K562 (cell line): ENCODE results near the gene ACSS2. TPM values are rescaled to one million over a fixed set of nuclear protein-coding genes. Genes with fewer than 3 reads are reported as not detected.

Source experiments
- ESRRA ChIP-seq: fragments of 450-650 bp; IDR thresholded peaks from 2 replicates; pipeline ENCODE4 v1.6.1; 2014; ENCODE audit warnings: low read depth, mild to moderate bottlenecking, moderate library complexity, borderline replicate concordance
- FOXA1 ChIP-seq: fragments of 450-650 bp; IDR thresholded peaks from 2 replicates; pipeline ENCODE4 v1.6.1; 2016; ENCODE audit warnings: mild to moderate bottlenecking, borderline replicate concordance
- GMEB1 ChIP-seq: fragments of 250-450 bp; sonication (Bioruptor Pico); IDR thresholded peaks from 2 replicates; pipeline ENCODE4 v1.4.0; 2020; ENCODE audit warnings: mild to moderate bottlenecking
- HNRNPLL ChIP-seq: fragments of 200-400 bp; formaldehyde crosslinking; IDR thresholded peaks from 2 replicates; pipeline ENCODE4 v1.6.1; 2017; ENCODE audit warnings: low read length, low read depth, mild to moderate bottlenecking; ENCODE audit not compliant: poor library complexity, severe bottlenecking
- SNIP1 ChIP-seq: fragments of 450-650 bp; IDR thresholded peaks from 2 replicates; pipeline ENCODE4 v1.7.1; 2017; ENCODE audit warnings: low read depth, mild to moderate bottlenecking
- TSC22D4 ChIP-seq: fragments of 450-650 bp; IDR thresholded peaks from 2 replicates; pipeline ENCODE4 v1.6.1; 2016; ENCODE audit warnings: missing genetic modification characterization, missing biosample characterization, control low read depth
- polyA plus RNA-seq, 8 experiments: library from polyadenylated mRNA; depleted of rRNA in 4 of 8; stranded (reverse) in 5 of 8; unstranded in 3 of 8; fragments of >200 nt; fragmentation: Nextera tagmentation in 2 of 8; fragmentation: Illumina TruSeq in 1 of 8; extraction: Ambion mirVana in 2 of 8; extraction: Trizol in 1 of 8; gene quantifications; 2 replicates each; pipeline versions ENCODE4 v1.2.1 to v1.2.3, GENCODE V29; 2011 to 2014; ENCODE audit warnings: inconsistent platforms in 1 of 8, missing spikeins in 1 of 8
- total RNA-seq, 7 experiments: library from RNA; depleted of rRNA in 6 of 7; stranded (reverse); fragments of >200 nt in 6 of 7; fragmentation: Illumina TruSeq in 2 of 7; extraction: Trizol in 2 of 7; gene quantifications; 2 replicates each; pipeline versions ENCODE4 v1.2.1 to v1.2.3, GENCODE V29; 2011 to 2021; ENCODE audit warnings: low replicate concordance in 1 of 7
- TF ChIP-seq, protein P1 (sequence below), 2 experiments: fragments of 450-650 bp in 1 of 2; IDR thresholded peaks; 2 replicates each; pipeline ENCODE4 v1.6.1; 2011 to 2017; ENCODE audit warnings: low read depth in 2 of 2, antibody characterized with exemption in 1 of 2, borderline replicate concordance in 1 of 2, low read length in 1 of 2, mild to moderate bottlenecking in 1 of 2, mixed read lengths in 1 of 2; ENCODE audit not compliant: control insufficient read depth in 1 of 2

Gene ACSS2
- total and polyA plus RNA-seq, 9 of the 15 experiments (the other 6 are each of a cell fraction or from before 2014, with no cell fraction given) = 21.9 to 246 (median 66.2) TPM

- TF ChIP-seq GMEB1 (CRISPR knock-in tag) = no peak
- TF ChIP-seq HNRNPLL = no peak
- TF ChIP-seq, protein P1, sequence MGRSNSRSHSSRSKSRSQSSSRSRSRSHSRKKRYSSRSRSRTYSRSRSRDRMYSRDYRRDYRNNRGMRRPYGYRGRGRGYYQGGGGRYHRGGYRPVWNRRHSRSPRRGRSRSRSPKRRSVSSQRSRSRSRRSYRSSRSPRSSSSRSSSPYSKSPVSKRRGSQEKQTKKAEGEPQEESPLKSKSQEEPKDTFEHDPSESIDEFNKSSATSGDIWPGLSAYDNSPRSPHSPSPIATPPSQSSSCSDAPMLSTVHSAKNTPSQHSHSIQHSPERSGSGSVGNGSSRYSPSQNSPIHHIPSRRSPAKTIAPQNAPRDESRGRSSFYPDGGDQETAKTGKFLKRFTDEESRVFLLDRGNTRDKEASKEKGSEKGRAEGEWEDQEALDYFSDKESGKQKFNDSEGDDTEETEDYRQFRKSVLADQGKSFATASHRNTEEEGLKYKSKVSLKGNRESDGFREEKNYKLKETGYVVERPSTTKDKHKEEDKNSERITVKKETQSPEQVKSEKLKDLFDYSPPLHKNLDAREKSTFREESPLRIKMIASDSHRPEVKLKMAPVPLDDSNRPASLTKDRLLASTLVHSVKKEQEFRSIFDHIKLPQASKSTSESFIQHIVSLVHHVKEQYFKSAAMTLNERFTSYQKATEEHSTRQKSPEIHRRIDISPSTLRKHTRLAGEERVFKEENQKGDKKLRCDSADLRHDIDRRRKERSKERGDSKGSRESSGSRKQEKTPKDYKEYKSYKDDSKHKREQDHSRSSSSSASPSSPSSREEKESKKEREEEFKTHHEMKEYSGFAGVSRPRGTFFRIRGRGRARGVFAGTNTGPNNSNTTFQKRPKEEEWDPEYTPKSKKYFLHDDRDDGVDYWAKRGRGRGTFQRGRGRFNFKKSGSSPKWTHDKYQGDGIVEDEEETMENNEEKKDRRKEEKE (IDR thresholded peaks at IDR 0.05; ENCODE audit: borderline replicate concordance in 1 of 2, control insufficient read depth in 1 of 2, low read depth in 2 of 2, low read length in 1 of 2) = no peak
- no peak for TF ChIP-seq SNIP1
- no peak for TF ChIP-seq TSC22D4 (tag)
- TF ChIP-seq FOXA1 = no peak
- peak; percentile 50 for TF ChIP-seq ESRRA
These were observed 3.7 kb upstream of the ACSS2 start, which contains the start of gene GGT7 (continued) for GRCh38 chr20:34872622-34873224.
